ENCODE data around the gene TBCEL. TPM values are rescaled to one million over a fixed set of nuclear protein-coding genes. Genes with fewer than 3 reads are reported as not detected.

The TBCEL gene
- total RNA-seq, 1 experiment from 2014 or later, result 17.2 TPM

- Mint-ChIP-seq H3K27me3 (ENCODE audit: insufficient read depth, unreplicated experiment) (peaks cover 30% of the 10 kb centered on the region), H3K36me3 (ENCODE audit: insufficient read depth, unreplicated experiment) (no peaks in the 10 kb centered on the region), H3K4me3 (ENCODE audit: unreplicated experiment) (no peak overlapping the region), H3K4me1 (ENCODE audit: insufficient read depth, unreplicated experiment) (no peaks in the 10 kb centered on the region), H3K9me3 (ENCODE audit: unreplicated experiment) (no peaks in the 10 kb centered on the region), H3K27ac (ENCODE audit: low read depth, unreplicated experiment) (no peak overlapping the region)
- CTCF ChIA-PET, result no interaction called here
- DNase-seq (ENCODE audit: unreplicated experiment), result no peak
- no peak for TF ChIP-seq CTCF (IDR thresholded peaks at IDR 0.05; ENCODE audit: unreplicated experiment)
- intact Hi-C loops (cut with micrococcal nuclease), result no loop called here
- POLR2A ChIA-PET, result no interaction called here
- BruUV-seq (replicated peaks), result no TSS peak
These were observed 84.5 kb downstream of the TBCEL start for GRCh38 chr11:121108413-121108812.

- Mint-ChIP-seq H3K4me1 (ENCODE audit: insufficient read depth, unreplicated experiment) (no peaks in the 10 kb centered on the region), H3K9me3 (ENCODE audit: unreplicated experiment) (no peaks in the 10 kb centered on the region), H3K27me3 (ENCODE audit: insufficient read depth, unreplicated experiment) (peaks cover 41% of the 10 kb centered on the region), H3K27ac (ENCODE audit: low read depth, unreplicated experiment) (no peak overlapping the region), H3K4me3 (ENCODE audit: unreplicated experiment) (no peak overlapping the region), H3K36me3 (ENCODE audit: insufficient read depth, unreplicated experiment) (no peaks in the 10 kb centered on the region)
- ChIA-PET CTCF (interaction anchor here (0.7 kb wide), 1 partner anchor 542 kb away, joined by 3 read pairs; no protein-coding TSS in a partner anchor), POLR2A (interaction anchor here (1.3 kb wide), 1 partner anchor 10 kb away, joined by 5 read pairs; no protein-coding TSS in a partner anchor)
- intact Hi-C loops (cut with micrococcal nuclease), result no loop called here
- no peak for TF ChIP-seq CTCF (IDR thresholded peaks at IDR 0.05; ENCODE audit: unreplicated experiment)
- no TSS peak for BruUV-seq (replicated peaks)
- DNase-seq (ENCODE audit: unreplicated experiment), result no peak
These were observed 85.6 kb downstream of the TBCEL start for GRCh38 chr11:121109471-121109870.

GRCh38 chr11:121109916-121110586 lies 86.1 kb downstream of the TBCEL start:
- BruUV-seq (replicated peaks), result no TSS peak
- no peak overlapping the region for H3K27ac Mint-ChIP-seq (ENCODE audit: low read depth, unreplicated experiment)

More at GRCh38 chr11:121109916-121110586, 86.1 kb downstream of the TBCEL start:
- no peak for TF ChIP-seq CTCF (IDR thresholded peaks at IDR 0.05; ENCODE audit: unreplicated experiment)
- DNase-seq (ENCODE audit: unreplicated experiment), result no peak
- Mint-ChIP-seq H3K9me3 (ENCODE audit: unreplicated experiment) (no peaks in the 10 kb centered on the region), H3K4me1 (ENCODE audit: insufficient read depth, unreplicated experiment) (no peaks in the 10 kb centered on the region), H3K27me3 (ENCODE audit: insufficient read depth, unreplicated experiment) (peaks cover 41% of the 10 kb centered on the region), H3K36me3 (ENCODE audit: insufficient read depth, unreplicated experiment) (no peaks in the 10 kb centered on the region), H3K4me3 (ENCODE audit: unreplicated experiment) (no peak overlapping the region)
- CTCF ChIA-PET, result no interaction called here
- POLR2A ChIA-PET, result interaction anchor here (1.3 kb wide), 1 partner anchor 10 kb away, joined by 5 read pairs; no protein-coding TSS in a partner anchor
- intact Hi-C loops (cut with micrococcal nuclease), result loop anchor here (5.0 to 10.0 kb wide), 3 partner anchors 198 to 425 kb away; no protein-coding TSS in a partner anchor

Data from MCF 10A (cell line).